ACHN (cell line): ENCODE measurements around the gene MOG.
"Not testable (repeated sequence)": the region's sequence is repeated elsewhere in the genome, so short reads cannot be mapped to it uniquely, and the experiment has no call there.

Experiments
- DNase-seq: peaks from one replicate; pipeline ENCODE4 v3.0.0-alpha.2; 2015
- in situ Hi-C: cut with HindIII; loops from 2 replicates; pipeline ENCODE4 v1.10.0; 2017; ENCODE audit warnings: low sequenced_read_pairs, low pct_ligation_motif_present, low pct_unique_long_range_greater_than_20kb

Gene MOG

DNA sequence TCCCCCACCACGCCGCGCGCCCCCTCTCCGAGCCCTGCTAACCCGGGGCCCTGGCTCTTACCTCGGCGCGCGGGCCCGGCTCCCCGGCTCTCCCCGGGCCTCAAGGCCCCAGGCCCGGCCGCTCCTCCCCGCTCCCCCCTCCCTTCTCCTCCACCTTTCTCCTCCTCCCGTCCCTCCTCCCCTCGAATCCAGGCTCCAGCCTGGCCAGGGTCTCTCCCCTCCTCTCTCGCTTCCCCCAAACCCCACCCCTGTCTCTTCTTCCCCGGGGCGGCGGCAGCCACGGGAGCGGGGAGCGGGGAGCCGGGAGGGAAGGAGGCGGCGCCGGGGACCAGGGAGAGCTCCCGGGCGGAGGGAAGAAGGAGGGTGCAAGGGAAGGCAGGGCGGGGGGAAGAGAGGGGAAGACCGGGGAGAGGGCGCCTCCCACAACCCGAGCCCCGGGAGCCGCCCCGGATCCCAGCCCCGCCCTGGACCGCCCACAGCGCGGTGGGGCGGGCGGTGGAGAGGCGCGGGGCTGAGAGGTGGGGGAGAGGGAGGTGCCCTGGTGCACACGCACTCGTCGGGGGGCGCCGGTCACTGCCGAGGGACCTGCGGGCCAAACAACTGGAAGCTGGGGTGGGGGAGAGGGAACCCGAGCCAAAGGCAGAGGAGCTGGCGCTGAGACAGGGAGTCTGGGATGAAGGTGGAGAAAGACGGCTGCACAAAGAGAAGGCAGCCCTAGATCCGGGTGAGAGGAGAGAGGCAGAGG lies 23.9 kb upstream of the MOG start, which contains the start of gene GABBR1:
TSS of gene GABBR1 (minus strand) at position 395 of the 745 bp plus-strand sequence. CDS start 798 bp downstream, outside the sequence.
- in situ Hi-C loops: no loop called here
- peak; percentile 88 for DNase-seq

DNA sequence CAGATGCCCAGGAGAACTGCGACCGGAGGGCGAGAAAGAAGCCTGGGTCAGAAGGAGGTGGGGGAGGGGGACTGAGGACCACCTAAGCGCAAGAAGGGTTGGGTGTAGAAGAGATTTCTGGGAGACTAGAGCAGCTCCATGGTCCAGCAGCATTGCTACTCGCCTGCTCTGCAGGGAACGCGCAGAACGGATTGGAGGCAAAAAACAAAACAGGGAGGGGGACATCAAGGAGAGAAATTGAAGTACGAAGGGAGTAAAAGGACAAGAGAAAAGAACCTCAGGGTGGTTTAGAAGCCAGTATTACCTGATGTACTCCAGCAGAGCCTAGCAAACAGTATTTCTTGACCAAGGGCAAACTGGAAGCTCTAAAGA lies 23.4 kb upstream of the MOG start:
- in situ Hi-C loops: no loop called here
- DNase-seq: no peak

DNA sequence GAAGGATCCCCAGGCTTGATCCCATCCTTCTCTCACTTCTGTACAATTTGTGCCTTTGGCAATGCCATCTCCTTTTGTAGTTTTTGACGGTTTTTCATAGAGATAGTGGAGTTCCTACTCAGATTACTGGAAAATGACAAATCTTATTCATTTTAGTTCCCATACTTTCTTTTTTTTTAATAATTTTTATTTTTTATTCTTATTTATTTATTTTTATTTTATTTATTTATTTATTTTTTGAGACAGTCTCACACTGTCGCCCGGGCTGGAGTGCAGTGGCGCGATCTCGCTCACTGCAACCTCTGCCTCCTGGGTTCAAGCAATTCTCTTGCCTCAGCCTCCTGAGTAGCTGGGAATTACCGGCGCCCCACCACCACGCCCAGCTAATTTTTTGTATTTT lies 19.6 kb upstream of the MOG start:
- in situ Hi-C loops: no loop called here
- no peak for DNase-seq

DNA sequence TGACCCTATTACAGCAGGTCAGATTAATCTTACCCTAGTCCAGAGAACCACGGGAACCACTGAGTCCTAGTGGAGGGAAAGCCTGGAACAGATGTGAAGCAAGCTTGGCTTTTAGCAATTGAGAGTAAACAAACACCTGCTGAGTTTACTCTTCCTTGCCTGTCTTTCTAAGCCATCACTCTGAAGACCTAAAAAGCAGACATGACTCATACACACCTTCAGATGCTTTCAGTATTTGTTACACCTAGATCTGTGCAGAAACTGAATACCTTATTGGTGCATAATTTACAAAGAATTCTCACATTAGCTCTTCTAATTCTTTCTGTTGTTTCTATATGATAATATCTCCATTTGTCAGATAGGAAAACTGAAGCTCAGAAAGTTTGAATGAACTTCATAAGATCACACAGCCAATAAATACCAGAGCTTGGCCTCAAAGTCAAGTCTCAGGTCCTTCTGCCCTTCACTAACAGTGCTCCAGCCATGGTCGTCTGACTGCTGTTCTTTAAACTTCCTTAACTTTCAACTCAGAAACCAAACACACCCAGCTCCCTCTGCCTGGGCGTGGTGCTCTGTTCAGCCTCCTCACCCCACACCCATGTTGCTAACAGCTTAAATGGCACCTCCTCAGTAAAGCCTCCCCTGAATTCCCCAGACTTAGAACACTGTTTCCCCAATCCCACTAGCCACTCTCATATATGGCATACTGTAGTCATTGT lies 15.3 kb upstream of the MOG start:
- DNase-seq: no peak
- in situ Hi-C loops: no loop called here

DNA sequence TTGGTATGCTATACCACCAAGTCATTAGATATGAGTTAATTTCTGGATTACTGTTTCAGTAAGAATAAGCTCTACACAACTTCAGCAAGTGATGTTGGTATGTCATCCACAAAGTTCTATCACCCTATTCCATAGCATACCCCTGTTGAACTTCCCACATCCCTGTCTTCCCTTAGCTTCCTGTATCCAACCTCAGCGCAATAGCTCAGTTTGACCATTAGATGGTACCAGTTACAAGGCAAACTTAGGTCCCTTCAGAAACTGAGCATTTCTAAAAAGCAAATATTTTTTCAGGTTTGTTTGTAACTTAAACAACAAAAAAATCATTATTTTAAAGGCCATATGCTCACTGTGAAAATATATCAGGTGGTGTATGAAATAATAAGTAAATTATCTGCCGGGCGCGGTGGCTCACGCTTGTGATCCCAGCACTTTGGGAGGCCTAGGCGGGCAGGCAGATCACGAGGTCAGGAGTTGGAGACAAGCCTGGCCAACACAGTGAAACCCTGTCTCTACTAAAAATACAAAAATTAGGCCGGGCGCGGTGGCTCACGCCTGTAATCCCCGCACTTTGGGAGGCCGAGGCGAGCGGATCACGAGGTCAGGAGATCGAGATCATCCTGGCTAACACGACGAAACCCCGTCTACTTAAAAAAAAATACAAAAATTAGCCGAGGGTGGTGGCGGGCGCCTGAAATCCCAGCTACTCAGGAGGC lies 8.8 kb upstream of the MOG start:
- in situ Hi-C loops: no loop called here
- peak; percentile 55 for DNase-seq

DNA sequence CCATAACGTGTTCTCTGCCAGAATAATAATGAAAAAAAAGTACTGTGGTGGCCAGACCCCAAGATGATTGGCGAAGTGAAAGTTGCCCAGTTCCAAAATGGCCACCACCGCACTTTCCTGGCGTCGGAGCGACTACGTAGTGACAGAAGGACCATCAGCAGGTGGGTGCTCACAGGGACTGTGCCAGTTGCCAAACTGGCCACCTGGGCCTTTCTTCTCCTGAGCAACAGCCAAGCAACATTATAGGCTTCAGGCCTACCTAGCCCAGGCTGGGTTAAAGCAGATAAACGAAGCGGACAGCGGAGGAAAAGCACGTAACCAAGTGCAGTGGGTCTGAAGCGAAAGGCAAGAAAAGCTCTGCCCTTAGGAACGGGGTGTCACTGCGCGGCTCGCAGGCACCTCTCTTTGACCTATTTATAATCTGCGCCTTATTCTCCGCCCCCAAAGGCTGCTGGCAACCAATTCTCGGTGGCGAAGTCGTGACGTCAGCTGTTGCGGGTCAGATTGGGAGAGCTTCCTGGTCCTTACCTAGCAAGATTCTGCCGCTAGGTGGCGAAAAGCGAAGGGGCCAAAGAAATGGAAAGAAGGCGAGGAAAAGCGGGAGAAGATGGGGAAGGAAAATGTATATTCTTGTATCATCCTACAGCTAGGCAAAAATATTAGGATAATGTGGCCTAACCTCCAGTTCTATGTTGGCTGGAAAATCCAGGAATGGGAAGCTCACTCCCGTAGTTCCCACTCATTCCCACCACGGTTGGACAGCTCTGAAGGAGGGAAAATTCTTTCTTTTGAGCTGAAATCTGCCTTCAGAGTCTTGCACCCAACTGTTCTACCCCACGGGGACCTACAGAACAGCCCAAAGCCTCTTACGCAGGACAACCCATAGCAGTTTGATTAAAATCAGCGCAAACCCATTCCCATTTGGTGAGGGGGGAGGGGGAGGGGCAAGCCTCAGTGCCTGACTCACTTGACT lies 6.9 kb upstream of the MOG start:
- peak; percentile 96 for DNase-seq

DNA sequence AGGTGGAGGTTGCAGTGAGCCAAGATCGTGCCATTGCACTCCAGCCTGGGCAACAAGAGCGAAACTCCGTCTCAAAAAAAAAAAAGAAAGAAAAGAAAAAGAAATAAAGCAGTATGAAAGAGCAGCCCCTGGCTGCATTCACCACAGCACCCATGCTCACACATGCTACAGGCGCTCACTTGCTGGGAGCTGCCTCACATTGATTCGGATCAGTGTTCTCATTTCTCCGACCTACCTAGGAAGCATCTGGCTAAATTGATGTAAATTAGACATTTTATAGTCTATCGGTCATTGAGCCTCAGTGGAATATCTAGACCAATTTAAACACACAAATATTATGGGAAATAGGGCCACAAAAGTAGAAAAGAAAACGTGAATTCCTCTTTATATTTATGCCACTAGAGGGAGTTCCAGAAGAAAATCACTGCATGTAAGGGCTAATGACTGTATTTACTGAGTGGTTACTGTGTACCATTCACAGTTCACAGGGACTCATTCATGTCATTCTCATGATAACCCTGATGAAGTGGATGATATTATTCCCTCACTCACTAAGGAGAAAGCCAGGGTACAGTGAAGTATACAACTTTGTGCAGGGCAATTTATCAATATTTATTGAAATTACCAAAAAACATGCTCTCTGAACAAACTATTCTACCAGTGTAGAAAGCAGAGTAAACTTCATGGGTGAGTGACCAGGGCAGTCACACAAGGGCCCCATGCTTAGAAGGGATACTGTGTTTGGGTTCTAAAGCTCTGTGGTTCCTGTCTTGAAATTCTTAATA lies 5.3 kb upstream of the MOG start:
- peak; percentile 50 for DNase-seq
- in situ Hi-C loops: no loop called here

More for the DNA sequence above, 6.9 kb upstream of the MOG start:
- in situ Hi-C loops: no loop called here

DNA sequence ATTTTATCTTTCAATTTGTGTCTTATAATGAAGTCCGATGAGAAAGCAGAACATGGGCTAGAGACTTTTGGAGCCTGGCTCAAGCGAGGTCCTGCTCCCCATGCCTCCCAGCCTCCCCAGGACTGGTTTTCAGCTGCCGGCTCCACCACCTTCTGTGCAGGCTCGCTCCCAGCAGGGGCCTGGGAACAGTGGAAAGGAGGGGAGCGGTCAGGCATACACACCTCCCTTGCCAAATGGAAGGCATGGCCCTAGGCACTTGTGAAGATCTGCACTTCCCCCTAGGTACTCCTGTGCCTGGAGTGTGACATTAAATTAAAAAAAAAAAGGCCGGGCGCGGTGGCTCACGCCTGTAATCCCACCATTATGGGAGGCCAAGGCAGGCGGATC lies 4.7 kb upstream of the MOG start:
- in situ Hi-C loops: no loop called here

DNA sequence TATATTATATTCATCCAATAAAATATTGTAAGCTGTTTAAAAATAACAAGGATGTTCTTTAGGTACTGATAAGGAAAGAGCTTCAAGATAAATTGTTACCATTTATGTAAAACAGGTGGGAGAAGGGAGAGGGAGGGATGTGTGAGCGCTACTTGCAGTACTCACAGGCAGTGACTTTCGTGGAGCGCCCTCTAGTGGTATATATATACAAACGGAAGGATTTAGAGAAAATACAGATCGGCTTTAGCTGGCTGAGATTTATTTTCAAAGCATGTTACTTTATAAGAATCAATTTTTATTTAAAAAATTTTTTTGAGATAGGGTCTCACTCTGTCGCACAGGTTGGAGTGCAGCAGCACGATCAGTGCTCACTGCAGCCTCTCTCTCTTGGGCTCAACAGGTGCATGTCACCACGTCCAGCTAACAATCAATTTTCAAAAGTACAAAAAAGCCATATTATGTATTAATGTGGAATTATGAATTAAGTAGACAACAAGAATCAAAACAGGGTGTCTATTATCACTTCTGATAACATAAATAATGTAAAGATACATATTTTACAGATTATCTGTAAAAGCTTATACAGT lies 3.3 kb upstream of the MOG start:
- peak; percentile 57 for DNase-seq
- in situ Hi-C loops: no loop called here

More for the DNA sequence above, 4.7 kb upstream of the MOG start:
- DNase-seq: no peak

DNA sequence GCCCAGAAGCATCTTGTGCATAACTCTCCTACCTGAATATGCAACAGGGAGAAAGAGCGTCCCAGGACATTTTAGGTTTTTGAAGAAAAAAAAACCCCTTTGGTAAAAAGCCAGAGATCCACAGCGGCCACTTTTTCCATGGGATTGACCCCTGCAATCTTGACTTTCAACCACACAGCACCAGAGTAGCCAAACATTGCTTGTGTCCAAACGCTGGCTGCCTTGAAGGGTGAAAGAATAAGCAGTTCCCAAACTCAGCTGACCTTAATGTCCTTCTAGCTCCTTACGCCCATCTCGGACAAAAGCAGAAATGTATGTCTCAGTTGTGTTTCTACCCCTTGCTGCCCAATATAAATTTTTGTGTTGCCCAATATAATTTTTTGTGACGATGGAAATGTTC lies 1.2 kb upstream of the MOG start:
- in situ Hi-C loops: no loop called here
- no peak for DNase-seq

DNA sequence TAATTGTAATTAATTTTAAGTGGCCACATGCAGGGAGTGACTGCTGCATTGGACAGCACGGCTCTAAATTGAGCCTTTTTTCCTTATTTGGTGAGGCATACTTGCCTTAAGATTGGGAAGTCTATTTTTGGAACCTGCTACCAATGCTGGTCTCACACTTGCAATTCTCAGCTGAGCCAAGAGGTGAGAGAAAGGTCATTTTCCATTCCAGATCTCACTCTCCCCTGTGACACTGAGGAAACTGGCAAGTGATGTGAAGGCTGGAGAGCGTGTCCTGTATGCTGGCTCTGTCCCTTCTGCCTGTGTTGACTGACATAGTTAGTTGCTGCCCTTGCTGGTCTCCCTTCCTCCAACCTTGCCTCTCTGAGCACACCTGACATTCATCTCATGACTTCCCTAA lies 735 bp upstream of the MOG start:
- in situ Hi-C loops: no loop called here
- DNase-seq: no peak

DNA sequence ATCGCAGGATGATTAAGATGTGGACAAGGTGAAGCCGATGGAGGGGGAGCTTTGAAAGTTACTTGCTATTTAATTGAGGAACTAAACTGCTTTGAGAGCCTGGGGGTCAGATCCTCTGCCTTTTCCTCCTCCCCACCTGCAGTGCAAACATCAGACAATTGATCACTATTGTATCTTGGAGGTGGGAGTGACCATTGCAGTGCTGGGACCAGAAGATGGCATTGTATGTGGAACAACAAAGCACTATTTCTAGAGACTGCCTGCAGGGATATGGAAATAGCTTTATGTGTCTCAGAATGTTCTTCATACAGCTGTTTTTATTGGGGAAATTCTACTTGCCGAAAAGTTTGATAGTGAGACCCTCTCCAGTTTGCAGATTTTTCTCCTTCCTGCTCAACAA lies 4.2 kb downstream of the MOG start:
- DNase-seq: no peak
- in situ Hi-C loops: no loop called here

DNA sequence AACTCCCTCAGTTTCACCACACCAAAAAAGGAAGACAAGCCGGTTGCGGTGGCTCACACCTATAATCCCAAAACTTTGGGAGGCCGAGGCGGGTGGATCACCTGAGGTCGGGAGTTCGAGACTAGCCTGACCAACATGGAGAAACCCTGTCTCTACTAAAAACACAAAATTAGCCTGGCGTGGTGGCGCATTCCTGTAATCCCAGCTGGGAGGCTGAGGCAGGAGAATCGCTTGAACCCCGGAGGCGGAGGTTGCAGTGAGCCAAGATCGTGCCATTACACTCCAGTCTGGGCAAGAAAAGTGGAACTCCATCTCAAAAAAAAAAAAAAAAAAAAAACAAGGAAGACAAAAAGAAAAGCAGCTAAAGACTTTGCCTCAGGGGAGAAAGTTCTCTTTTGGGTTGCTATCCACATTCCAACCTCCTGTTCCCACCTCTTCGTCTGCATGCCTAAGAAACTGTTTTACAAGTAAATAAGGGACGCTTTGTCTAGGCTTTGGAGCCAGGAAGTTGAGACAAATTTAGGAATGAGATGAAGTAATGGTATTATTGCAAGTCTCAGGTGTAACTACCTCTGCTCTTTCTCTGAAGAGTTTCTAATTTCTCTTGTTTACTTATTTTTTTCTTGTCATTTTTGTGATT lies 4.7 kb downstream of the MOG start:
- DNase-seq, in situ Hi-C loops: not testable (repeated sequence)

DNA sequence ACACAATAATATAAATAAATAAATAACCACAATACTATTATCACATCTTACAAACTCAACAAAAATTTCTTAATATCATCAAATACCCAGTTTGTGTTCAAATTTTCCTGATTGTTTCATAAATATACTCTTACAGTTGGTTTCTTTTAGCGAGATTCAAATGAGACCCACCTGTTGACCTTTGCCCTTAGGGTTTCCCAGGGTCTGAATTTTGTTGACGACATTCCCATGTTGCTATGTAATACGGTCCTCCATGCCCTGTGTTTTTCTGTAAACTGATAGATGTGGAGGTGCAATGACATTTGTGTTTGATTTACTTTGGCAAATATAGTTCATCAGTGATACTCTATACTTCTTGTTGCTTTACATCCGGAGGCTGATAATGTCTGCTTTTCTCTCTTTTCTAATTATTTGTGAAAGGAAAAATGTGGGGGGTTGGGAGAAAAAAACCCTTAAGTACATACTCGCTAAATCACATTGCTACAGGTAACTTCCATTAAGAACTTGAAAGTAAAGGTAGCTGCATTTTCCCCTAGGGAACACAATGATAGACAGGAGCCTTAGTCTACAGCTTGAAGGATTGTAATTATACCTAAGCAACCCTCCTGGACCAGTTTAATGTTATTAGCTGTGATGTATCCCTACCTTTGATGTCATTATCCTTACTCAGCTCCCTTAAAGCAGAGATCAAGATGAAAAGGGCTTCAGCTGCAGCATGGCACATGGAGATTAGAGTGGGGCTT lies 6.6 kb downstream of the MOG start:
- in situ Hi-C loops: no loop called here
- DNase-seq: no peak

DNA sequence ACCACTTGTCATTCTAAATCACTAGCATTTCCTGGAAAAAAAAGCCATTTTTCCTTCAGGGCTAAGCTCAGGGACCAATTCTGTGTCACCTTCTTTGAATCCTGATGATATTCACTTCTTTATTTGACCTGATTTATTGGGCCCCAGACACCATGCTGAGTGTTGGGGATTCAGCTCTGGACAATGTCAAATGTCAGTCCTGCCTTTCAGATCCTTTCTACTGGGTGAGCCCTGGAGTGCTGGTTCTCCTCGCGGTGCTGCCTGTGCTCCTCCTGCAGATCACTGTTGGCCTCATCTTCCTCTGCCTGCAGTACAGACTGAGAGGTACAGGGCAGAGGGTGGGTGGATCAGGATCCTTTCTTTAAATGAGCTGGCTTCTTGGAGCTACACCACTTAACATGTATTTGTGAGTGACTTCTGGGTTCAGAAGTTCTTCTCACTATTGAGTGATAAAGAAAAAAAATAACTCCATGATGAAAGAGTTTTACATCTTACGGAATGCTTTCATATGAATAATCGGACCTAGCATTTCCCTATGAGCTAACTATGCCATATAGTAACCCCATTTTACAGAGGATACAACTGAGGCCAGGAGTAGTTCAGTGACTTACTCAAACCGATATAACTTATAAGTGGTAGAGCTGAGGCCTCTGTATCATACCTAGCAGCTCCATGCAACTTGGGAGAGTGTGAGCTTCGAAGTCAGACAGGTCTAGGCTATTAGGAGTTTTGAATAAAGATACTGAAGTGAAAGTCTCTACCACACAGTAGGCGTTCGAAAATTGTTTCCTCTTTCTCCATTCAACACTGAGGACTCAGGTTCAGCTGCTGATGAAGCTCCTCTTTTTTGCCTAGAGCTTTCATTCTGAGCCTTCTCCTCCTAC lies 9.3 kb downstream of the MOG start:
- in situ Hi-C loops: no loop called here
- DNase-seq: no peak

DNA sequence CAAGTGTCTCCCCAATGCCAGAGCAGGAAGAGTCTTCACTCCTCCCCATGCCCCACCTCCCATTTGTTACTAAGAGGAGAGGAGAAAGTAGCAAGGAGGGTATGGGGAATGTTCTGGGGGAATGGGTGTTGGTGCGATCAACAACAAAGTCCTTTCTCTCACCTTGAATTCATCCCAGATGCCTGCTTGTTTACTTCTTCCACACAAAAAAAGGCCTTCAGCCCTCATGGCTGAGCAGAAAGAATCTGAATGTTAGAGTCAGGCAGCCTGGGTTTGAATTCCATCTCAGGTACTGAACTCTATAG lies 9.9 kb downstream of the MOG start:
- in situ Hi-C loops: no loop called here
- DNase-seq: no peak
